HepG2 (cell line): ENCODE results near the gene HDHD3. TPM values are rescaled to one million over a fixed set of nuclear protein-coding genes. Genes with fewer than 3 reads are reported as not detected.

Experiments used
- FOXJ3 ChIP-seq: sonication (generic); formaldehyde crosslinking; IDR thresholded peaks from 2 replicates; pipeline ENCODE4 v1.4.0; 2020; ENCODE audit warnings: missing genetic modification reagents, mild to moderate bottlenecking, borderline replicate concordance
- NFIB ChIP-seq: sonication (generic); formaldehyde crosslinking; IDR thresholded peaks from 2 replicates; pipeline ENCODE4 v1.9.0; 2021; ENCODE audit warnings: missing genetic modification reagents, mild to moderate bottlenecking, borderline replicate concordance
- PAWR ChIP-seq: sonication (generic); formaldehyde crosslinking; IDR thresholded peaks from 2 replicates; pipeline ENCODE4 v1.4.0; 2020; ENCODE audit warnings: missing genetic modification reagents, mild to moderate bottlenecking, borderline replicate concordance
- PAX8 ChIP-seq: sonication (generic); formaldehyde crosslinking; IDR thresholded peaks from 2 replicates; pipeline ENCODE4 v1.8.0; 2022; ENCODE audit warnings: mild to moderate bottlenecking, missing genetic modification reagents, borderline replicate concordance
- SOX5 ChIP-seq: IDR thresholded peaks from 2 replicates; pipeline ENCODE4 v1.6.1; 2016; ENCODE audit warnings: borderline replicate concordance
- ZFP90 ChIP-seq: sonication (generic); formaldehyde crosslinking; IDR thresholded peaks from 2 replicates; pipeline ENCODE4 v1.8.0; 2022; ENCODE audit warnings: missing genetic modification reagents, mild to moderate bottlenecking, inconsistent platforms, borderline replicate concordance
- ZKSCAN1 ChIP-seq: fragments of 150-350 bp; IDR thresholded peaks from 2 replicates; pipeline ENCODE4 v1.6.1; 2014; ENCODE audit warnings: low read length
- ZNF354B ChIP-seq: sonication (generic); formaldehyde crosslinking; IDR thresholded peaks from 2 replicates; pipeline ENCODE4 v1.8.0; 2022; ENCODE audit warnings: mild to moderate bottlenecking, missing genetic modification reagents
- ZNF749 ChIP-seq: sonication (generic); formaldehyde crosslinking; IDR thresholded peaks from 2 replicates; pipeline ENCODE4 v1.8.0; 2022; ENCODE audit warnings: mild to moderate bottlenecking, missing genetic modification reagents, moderate library complexity, borderline replicate concordance
- ZNF768 ChIP-seq: sonication (generic); formaldehyde crosslinking; IDR thresholded peaks from 2 replicates; pipeline ENCODE4 v1.4.0; 2020; ENCODE audit warnings: missing genetic modification reagents
- polyA plus RNA-seq, 8 experiments: library from polyadenylated mRNA; depleted of rRNA in 3 of 8; stranded (reverse) in 7 of 8; unstranded in 1 of 8; fragments of >200 nt; fragmentation: Illumina TruSeq in 4 of 8; extraction: Trizol in 4 of 8; gene quantifications; 2 replicates each; pipeline versions ENCODE4 v1.2.1 to v1.2.3, GENCODE V29; 2011 to 2016; ENCODE audit warnings: low read depth in 4 of 8, missing spikeins in 1 of 8, mixed read lengths in 1 of 8; ENCODE audit not compliant: insufficient read depth in 1 of 8
- total RNA-seq, 5 experiments: library from RNA; depleted of rRNA; stranded (reverse); fragments of >200 nt; fragmentation: Illumina TruSeq; extraction: Trizol; gene quantifications; 2 replicates each; pipeline ENCODE4 v1.2.3, GENCODE V29; 2016; ENCODE audit warnings: low read depth in 1 of 5
- TF ChIP-seq, protein P1 (sequence below): sonication (generic); formaldehyde crosslinking; IDR thresholded peaks from 2 replicates; pipeline ENCODE4 v1.5.1; 2020; ENCODE audit warnings: mild to moderate bottlenecking, missing genetic modification reagents, borderline replicate concordance
- TF ChIP-seq, protein P2 (sequence below), 2 experiments: sonication (generic) in 1 of 2; formaldehyde crosslinking in 1 of 2; IDR thresholded peaks; 2 replicates each; pipeline versions ENCODE4 v1.6.1 to v1.9.0; 2014 to 2022; ENCODE audit warnings: antibody characterized with exemption in 1 of 2, borderline replicate concordance in 1 of 2, inconsistent platforms in 1 of 2, low read depth in 1 of 2, missing genetic modification reagents in 1 of 2
- TF ChIP-seq, protein P3 (sequence below): sonication (generic); formaldehyde crosslinking; IDR thresholded peaks from 2 replicates; pipeline ENCODE4 v1.5.0; 2020; ENCODE audit warnings: missing genetic modification reagents

Gene HDHD3
- total and polyA plus RNA-seq, 2 of the 13 experiments (the other 11 are each of a cell fraction or from before 2014, with no cell fraction given): 23.1 to 38.5 TPM

DNA sequence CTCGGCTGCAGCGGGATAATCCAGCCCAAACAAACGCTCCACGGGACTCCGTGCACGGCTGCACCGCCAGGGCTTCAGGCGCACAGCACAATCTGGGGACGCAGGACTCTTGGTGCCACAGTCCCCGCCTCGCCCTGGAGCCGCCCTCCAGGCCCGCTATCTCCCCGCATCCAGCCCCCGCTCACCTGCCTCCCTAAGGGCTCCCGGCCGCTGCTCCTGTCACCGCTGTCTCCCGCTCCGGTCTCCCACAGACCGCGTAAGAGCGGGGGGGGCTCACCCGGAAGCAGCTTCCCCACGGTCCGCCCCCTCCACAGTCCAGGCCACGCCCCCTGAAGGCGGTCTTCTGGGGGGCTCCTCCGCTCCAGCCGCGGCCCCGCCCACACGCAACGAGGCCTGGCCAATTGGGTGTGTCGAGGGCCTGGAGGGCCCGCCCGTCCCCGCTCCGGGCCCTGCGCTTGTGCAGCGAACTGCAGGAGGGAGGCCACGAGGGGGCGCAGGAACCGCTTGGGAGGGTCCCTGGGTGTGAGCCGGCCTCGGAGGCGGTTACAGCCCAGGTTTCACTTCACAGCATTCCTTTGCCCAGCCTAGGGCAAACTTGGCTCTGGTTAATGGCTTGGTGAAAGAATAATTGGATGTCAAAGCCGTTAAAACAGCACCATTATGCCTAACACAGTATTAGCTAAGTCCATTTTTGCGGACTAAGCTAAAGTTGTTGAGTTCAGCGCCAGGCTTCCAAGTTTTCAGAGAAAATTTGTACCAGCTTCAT is 24.4 kb upstream of the HDHD3 start, which contains the start of gene ALAD (continued):
- no peak for TF ChIP-seq NFIB (CRISPR knock-in tag)
- peak; percentile 86; the same call in 1 of the 2 replicates for TF ChIP-seq ZFP90 (CRISPR knock-in tag)
- TF ChIP-seq SOX5: peak; percentile 60; the same call in 1 of the 2 replicates
- TF ChIP-seq PAWR (CRISPR knock-in tag): no peak
- peak; percentile 51; the same call in 1 of the 2 replicates for TF ChIP-seq FOXJ3
- TF ChIP-seq PAX8 (CRISPR knock-in tag): no peak; the same call in 1 of the 2 replicates
- TF ChIP-seq, protein P1, sequence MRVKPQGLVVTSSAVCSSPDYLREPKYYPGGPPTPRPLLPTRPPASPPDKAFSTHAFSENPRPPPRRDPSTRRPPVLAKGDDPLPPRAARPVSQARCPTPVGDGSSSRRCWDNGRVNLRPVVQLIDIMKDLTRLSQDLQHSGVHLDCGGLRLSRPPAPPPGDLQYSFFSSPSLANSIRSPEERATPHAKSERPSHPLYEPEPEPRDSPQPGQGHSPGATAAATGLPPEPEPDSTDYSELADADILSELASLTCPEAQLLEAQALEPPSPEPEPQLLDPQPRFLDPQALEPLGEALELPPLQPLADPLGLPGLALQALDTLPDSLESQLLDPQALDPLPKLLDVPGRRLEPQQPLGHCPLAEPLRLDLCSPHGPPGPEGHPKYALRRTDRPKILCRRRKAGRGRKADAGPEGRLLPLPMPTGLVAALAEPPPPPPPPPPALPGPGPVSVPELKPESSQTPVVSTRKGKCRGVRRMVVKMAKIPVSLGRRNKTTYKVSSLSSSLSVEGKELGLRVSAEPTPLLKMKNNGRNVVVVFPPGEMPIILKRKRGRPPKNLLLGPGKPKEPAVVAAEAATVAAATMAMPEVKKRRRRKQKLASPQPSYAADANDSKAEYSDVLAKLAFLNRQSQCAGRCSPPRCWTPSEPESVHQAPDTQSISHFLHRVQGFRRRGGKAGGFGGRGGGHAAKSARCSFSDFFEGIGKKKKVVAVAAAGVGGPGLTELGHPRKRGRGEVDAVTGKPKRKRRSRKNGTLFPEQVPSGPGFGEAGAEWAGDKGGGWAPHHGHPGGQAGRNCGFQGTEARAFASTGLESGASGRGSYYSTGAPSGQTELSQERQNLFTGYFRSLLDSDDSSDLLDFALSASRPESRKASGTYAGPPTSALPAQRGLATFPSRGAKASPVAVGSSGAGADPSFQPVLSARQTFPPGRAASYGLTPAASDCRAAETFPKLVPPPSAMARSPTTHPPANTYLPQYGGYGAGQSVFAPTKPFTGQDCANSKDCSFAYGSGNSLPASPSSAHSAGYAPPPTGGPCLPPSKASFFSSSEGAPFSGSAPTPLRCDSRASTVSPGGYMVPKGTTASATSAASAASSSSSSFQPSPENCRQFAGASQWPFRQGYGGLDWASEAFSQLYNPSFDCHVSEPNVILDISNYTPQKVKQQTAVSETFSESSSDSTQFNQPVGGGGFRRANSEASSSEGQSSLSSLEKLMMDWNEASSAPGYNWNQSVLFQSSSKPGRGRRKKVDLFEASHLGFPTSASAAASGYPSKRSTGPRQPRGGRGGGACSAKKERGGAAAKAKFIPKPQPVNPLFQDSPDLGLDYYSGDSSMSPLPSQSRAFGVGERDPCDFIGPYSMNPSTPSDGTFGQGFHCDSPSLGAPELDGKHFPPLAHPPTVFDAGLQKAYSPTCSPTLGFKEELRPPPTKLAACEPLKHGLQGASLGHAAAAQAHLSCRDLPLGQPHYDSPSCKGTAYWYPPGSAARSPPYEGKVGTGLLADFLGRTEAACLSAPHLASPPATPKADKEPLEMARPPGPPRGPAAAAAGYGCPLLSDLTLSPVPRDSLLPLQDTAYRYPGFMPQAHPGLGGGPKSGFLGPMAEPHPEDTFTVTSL (CRISPR knock-in tag): peak; percentile 83
- no peak for TF ChIP-seq ZNF354B (CRISPR knock-in tag)
- TF ChIP-seq ZNF768 (CRISPR knock-in tag): peak; percentile 30; the same call in 1 of the 2 replicates
- TF ChIP-seq, protein P2, sequence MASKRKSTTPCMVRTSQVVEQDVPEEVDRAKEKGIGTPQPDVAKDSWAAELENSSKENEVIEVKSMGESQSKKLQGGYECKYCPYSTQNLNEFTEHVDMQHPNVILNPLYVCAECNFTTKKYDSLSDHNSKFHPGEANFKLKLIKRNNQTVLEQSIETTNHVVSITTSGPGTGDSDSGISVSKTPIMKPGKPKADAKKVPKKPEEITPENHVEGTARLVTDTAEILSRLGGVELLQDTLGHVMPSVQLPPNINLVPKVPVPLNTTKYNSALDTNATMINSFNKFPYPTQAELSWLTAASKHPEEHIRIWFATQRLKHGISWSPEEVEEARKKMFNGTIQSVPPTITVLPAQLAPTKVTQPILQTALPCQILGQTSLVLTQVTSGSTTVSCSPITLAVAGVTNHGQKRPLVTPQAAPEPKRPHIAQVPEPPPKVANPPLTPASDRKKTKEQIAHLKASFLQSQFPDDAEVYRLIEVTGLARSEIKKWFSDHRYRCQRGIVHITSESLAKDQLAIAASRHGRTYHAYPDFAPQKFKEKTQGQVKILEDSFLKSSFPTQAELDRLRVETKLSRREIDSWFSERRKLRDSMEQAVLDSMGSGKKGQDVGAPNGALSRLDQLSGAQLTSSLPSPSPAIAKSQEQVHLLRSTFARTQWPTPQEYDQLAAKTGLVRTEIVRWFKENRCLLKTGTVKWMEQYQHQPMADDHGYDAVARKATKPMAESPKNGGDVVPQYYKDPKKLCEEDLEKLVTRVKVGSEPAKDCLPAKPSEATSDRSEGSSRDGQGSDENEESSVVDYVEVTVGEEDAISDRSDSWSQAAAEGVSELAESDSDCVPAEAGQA (IDR thresholded peaks at IDR 0.05; ENCODE audit: low read depth): no peak
- TF ChIP-seq, protein P2 (CRISPR knock-in tag; IDR thresholded peaks at IDR 0.05; ENCODE audit: borderline replicate concordance): no peak
- no peak for TF ChIP-seq ZKSCAN1
- TF ChIP-seq, protein P3, sequence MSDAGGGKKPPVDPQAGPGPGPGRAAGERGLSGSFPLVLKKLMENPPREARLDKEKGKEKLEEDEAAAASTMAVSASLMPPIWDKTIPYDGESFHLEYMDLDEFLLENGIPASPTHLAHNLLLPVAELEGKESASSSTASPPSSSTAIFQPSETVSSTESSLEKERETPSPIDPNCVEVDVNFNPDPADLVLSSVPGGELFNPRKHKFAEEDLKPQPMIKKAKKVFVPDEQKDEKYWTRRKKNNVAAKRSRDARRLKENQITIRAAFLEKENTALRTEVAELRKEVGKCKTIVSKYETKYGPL: no peak
- TF ChIP-seq ZNF749: no peak
